ENCODE data around the gene SWSAP1.

The SWSAP1 gene

DNA sequence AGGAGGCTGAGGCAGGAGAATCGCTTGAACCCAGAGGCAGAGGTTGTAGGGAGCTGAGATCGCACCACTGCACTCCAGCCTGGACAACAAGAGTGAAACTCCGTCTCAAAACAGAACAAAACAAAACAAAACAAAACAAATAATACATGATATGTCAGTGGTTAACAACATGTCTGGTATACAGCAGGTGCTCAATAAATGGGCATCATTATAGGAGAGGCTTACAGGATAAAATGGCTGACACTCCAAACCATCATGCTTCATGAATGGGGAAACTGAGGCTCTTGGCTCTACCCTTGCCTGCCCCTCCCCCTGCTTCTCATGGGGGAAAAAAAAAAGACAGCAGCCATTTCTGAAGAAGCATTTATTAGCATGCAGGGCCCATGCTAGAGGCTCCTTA, 32.0 kb upstream of the SWSAP1 start:
- H2AFZ ChIP-seq (ENCODE audit: low read length) = no peak overlapping the region
- H3K36me3 ChIP-seq (ENCODE audit: insufficient read depth, low read length) = no peaks in the 10 kb centered on the region
- H3K4me2 ChIP-seq (ENCODE audit: low read depth, low read length, poor library complexity, severe bottlenecking) = no peak overlapping the region
- H3K9me2 ChIP-seq (replicated peaks; ENCODE audit: low read depth, low read length) = no peaks in the 10 kb centered on the region
- H3K4me1 ChIP-seq (ENCODE audit: insufficient read depth, low read length, poor library complexity, severe bottlenecking) = peaks cover 47% of the 10 kb centered on the region
- H3K27me3 ChIP-seq (ENCODE audit: insufficient read depth, low read length, poor library complexity, severe bottlenecking) = no peaks in the 10 kb centered on the region
- peaks cover 18% of the 10 kb centered on the region; the same call in 1 of the 2 replicates for H3K79me2 ChIP-seq (ENCODE audit: insufficient read depth, low read length)
- H3K9me3 ChIP-seq (ENCODE audit: insufficient read depth, low read depth, low read length) = no peaks in the 10 kb centered on the region
- peaks cover 8% of the 10 kb centered on the region for H3F3A ChIP-seq (ENCODE audit: low read depth)
- H4K20me1 ChIP-seq (ENCODE audit: insufficient read depth, low read length, poor library complexity, severe bottlenecking) = no peaks in the 10 kb centered on the region
- no peak overlapping the region for H3K4me3 ChIP-seq (ENCODE audit: low read length, poor library complexity, severe bottlenecking)
- TF ChIP-seq EZH2phosphoT487 (IDR thresholded peaks at IDR 0.05; ENCODE audit: borderline replicate concordance) = no peak
- TF ChIP-seq CTCF (conservative IDR thresholded peaks at IDR 0.05; ENCODE audit: low read length) = no peak
- H3K9ac ChIP-seq (ENCODE audit: low read depth, low read length, poor library complexity, severe bottlenecking) = no peak overlapping the region

DNA sequence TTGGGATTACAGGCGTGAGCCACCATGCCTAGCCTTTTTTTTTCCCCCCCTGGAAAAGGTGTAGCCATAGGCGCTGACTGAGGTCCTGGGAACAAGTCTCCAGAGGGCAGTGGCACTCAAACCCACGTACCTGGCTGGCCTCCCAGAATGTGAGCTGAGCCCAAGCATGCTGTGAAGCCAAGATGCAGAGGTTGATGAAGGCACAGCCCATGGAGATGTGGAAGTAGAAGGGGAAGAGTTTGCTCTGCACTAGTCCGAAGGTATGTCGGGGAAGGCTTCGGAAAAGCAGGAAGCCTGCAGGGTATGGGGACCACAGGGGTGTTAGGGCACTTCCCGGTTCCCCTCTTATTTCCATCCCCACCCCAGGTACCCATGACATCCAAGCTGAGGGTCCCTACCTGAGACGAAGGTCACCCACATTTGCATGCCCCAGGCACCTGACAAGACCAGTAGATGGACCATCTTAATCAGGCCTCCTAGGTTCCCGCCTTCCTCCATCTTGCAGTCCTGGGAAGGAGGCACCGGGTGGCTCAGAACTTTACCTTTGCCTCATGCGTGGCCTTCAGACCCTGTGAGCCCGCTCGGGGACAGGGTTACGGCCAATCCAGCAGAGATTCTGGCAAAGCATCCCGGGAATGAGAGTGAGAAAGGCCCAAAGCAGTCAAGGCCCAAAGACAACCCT, 29.2 kb upstream of the SWSAP1 start:
- H3K9me3 ChIP-seq (ENCODE audit: insufficient read depth, low read depth, low read length) = no peaks in the 10 kb centered on the region
- H3K27me3 ChIP-seq (ENCODE audit: insufficient read depth, low read length, poor library complexity, severe bottlenecking) = no peaks in the 10 kb centered on the region
- peak overlapping the region; percentile 82 for H3K9ac ChIP-seq (ENCODE audit: low read depth, low read length, poor library complexity, severe bottlenecking)
- H3F3A ChIP-seq (ENCODE audit: low read depth) = peaks cover 8% of the 10 kb centered on the region
- H3K79me2 ChIP-seq (ENCODE audit: insufficient read depth, low read length) = peaks cover 6% of the 10 kb centered on the region; the same call in 1 of the 2 replicates
- no peak overlapping the region for H2AFZ ChIP-seq (ENCODE audit: low read length)
- TF ChIP-seq EZH2phosphoT487 (IDR thresholded peaks at IDR 0.05; ENCODE audit: borderline replicate concordance) (no peak), CTCF (conservative IDR thresholded peaks at IDR 0.05; ENCODE audit: low read length) (no peak)
- H3K4me1 ChIP-seq (ENCODE audit: insufficient read depth, low read length, poor library complexity, severe bottlenecking) = peaks cover 28% of the 10 kb centered on the region
- no peaks in the 10 kb centered on the region for H4K20me1 ChIP-seq (ENCODE audit: insufficient read depth, low read length, poor library complexity, severe bottlenecking)
- H3K4me2 ChIP-seq (ENCODE audit: low read depth, low read length, poor library complexity, severe bottlenecking) = peak overlapping the region; percentile 99
- no peaks in the 10 kb centered on the region for H3K36me3 ChIP-seq (ENCODE audit: insufficient read depth, low read length)
- H3K9me2 ChIP-seq (replicated peaks; ENCODE audit: low read depth, low read length) = no peaks in the 10 kb centered on the region
- H3K4me3 ChIP-seq (ENCODE audit: low read length, poor library complexity, severe bottlenecking) = peak overlapping the region; percentile 96

DNA sequence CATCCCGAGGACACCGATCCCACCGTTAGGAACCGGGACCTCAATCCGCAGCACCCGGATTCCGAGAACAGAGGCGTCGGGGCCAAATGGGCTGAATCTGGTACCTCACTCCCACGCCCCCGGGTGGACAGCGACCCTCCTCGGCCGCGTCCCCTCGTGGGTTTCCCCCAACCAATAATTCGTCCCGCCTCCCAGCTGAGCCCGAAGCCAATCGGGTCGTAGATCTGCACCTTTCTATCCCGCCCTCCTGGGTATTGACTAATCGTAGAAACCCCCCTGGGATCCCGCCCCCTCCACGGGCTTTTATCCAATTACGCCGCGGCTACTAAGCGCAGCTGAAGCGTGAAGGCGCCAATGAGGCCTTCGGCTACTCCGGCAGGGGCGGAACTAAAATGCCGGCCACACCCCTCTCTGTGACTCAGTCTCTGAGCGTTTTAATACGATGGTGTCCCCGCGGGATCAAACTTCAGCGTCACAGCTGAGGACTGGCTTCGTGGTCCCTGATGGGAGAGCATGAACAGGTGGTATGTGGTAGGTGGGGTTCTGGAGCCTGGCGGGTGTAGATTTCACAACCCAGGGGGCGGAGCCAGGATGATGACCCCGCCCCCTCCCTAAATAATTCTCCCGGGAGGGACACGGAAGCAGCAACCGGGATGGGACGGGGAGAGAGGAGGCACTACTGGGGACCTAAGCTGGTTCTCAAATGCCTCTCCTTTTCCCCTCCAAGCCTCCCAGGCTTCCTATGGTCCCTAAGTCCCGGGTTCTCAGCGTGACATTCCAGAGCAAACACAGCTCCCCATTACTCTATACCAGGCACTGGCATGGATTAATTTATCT, 28.1 kb upstream of the SWSAP1 start, which contains the start of the genes CCDC159 and TMEM205:
TSS of gene CCDC159 (plus strand) at position 416 of the 837 bp plus-strand sequence. CDS start at position 504, 88 bp downstream.
TSS of gene TMEM205 (minus strand) at position 165 of the 837 bp plus-strand sequence. CDS start 649 bp downstream, outside the sequence.
- H3K4me1 ChIP-seq (ENCODE audit: insufficient read depth, low read length, poor library complexity, severe bottlenecking) = peaks cover 28% of the 10 kb centered on the region
- no peaks in the 10 kb centered on the region for H4K20me1 ChIP-seq (ENCODE audit: insufficient read depth, low read length, poor library complexity, severe bottlenecking)
- H3K27me3 ChIP-seq (ENCODE audit: insufficient read depth, low read length, poor library complexity, severe bottlenecking) = no peaks in the 10 kb centered on the region
- peaks cover 7% of the 10 kb centered on the region for H3F3A ChIP-seq (ENCODE audit: low read depth)
- TF ChIP-seq EZH2phosphoT487 (IDR thresholded peaks at IDR 0.05; ENCODE audit: borderline replicate concordance) (no peak), CTCF (conservative IDR thresholded peaks at IDR 0.05; ENCODE audit: low read length) (peak; percentile 40; the same call in 1 of the 2 replicates)
- H3K79me2 ChIP-seq (ENCODE audit: insufficient read depth, low read length) = peaks cover 6% of the 10 kb centered on the region; the same call in 1 of the 2 replicates
- no peaks in the 10 kb centered on the region for H3K9me3 ChIP-seq (ENCODE audit: insufficient read depth, low read depth, low read length)
- H3K9me2 ChIP-seq (replicated peaks; ENCODE audit: low read depth, low read length) = no peaks in the 10 kb centered on the region
- H3K9ac ChIP-seq (ENCODE audit: low read depth, low read length, poor library complexity, severe bottlenecking) = peak within 1 kb of the TSS; percentile 82
- H2AFZ ChIP-seq (ENCODE audit: low read length) = peak within 1 kb of the TSS; percentile 92
- peak within 1 kb of the TSS; percentile 99 for H3K4me2 ChIP-seq (ENCODE audit: low read depth, low read length, poor library complexity, severe bottlenecking)
- peak within 1 kb of the TSS; percentile 96 for H3K4me3 ChIP-seq (ENCODE audit: low read length, poor library complexity, severe bottlenecking)
- no peaks in the 10 kb centered on the region for H3K36me3 ChIP-seq (ENCODE audit: insufficient read depth, low read length)

Data from Loucy (cell line).